Spleen (tissue), 7 donors: ENCODE measurements around the gene IGFBP6.

Experiments
- CTCF ChIP-seq, 11 experiments: fragments of 200-600 bp in 7 of 11; fragments of 450-650 bp in 4 of 11; sonication (generic) in 4 of 11; IDR thresholded peaks in 8 of 11; conservative IDR thresholded peaks in 3 of 11; 1 replicate in 7 of 11; 2 replicates in 4 of 11; pipeline versions ENCODE4 v1.4.0 to v1.8.0; 2016 to 2021; ENCODE audit warnings: antibody characterized with exemption in 11 of 11, inconsistent platforms in 4 of 11, mild to moderate bottlenecking in 1 of 11
- POLR2AphosphoS5 ChIP-seq, 3 donors: sonication (generic); formaldehyde crosslinking; IDR thresholded peaks; one replicate each; pipeline ENCODE4 v1.5.1; 2017; ENCODE audit warnings: antibody characterized with exemption in 3 of 3
- donor health status: DM: no; HTN: no; CAD: no; lungs with moderate emphysema.
- donor health status: DM: no; HTN: no; CAD: no.
- donor health status: DM: no; HTN: no; CAD: no.

- TF ChIP-seq POLR2AphosphoS5 (IDR thresholded peaks at IDR 0.05) = peak in 2 of 3 donors; percentile 34 to 61
- no peak for TF ChIP-seq CTCF (IDR thresholded peaks at IDR 0.05 in 8 of 11, conservative IDR thresholded peaks at IDR 0.05 in 3 of 11)
Observed at GRCh38 chr12:53061404-53062010, 36.0 kb upstream of the IGFBP6 start.
